H1 (cell line): ENCODE data around the gene METTL22.

Experiments
- CHD1 ChIP-seq: IDR thresholded peaks from 2 replicates; pipeline ENCODE4 v1.6.1; 2012; ENCODE audit warnings: low read depth, low read length, improper control_type of control experiment
- GTF2F1 ChIP-seq: IDR thresholded peaks from 2 replicates; pipeline ENCODE4 v1.6.1; 2012; ENCODE audit warnings: low read depth, low read length, improper control_type of control experiment, borderline replicate concordance
- JUN ChIP-seq: IDR thresholded peaks from 2 replicates; pipeline ENCODE4 v1.6.1; 2011; ENCODE audit warnings: low read depth, mild to moderate bottlenecking, improper control_type of control experiment, low read length
- KDM1A ChIP-seq: fragments of 200-600, 300-600 bp; sonication (generic); IDR thresholded peaks from 2 replicates; pipeline ENCODE4 v1.7.1; 2016; ENCODE audit warnings: mild to moderate bottlenecking, low read length, borderline replicate concordance
- MAX ChIP-seq: IDR thresholded peaks from 2 replicates; pipeline ENCODE4 v1.6.1; 2012; ENCODE audit warnings: inconsistent platforms
- POLR2A ChIP-seq, 2 experiments: IDR thresholded peaks; 1 replicate in 1 of 2; 2 replicates in 1 of 2; pipeline ENCODE4 v1.6.1; 2011; ENCODE audit warnings: low read depth in 2 of 2, low read length in 2 of 2, mild to moderate bottlenecking in 2 of 2; ENCODE audit errors: control extremely low read depth in 1 of 2
- RFX5 ChIP-seq: IDR thresholded peaks from 2 replicates; pipeline ENCODE4 v1.6.1; 2011; ENCODE audit warnings: low read depth, low read length, improper control_type of control experiment, borderline replicate concordance
- RXRA ChIP-seq: IDR thresholded peaks from 2 replicates; pipeline ENCODE4 v1.6.1; 2011; ENCODE audit warnings: low read depth, mild to moderate bottlenecking, low read length, moderate library complexity; ENCODE audit not compliant: insufficient read depth
- SP2 ChIP-seq: IDR thresholded peaks from 2 replicates; pipeline ENCODE4 v1.6.1; 2012; ENCODE audit warnings: mild to moderate bottlenecking, low read length, inconsistent platforms
- TF ChIP-seq, protein P1 (sequence below), 3 experiments: IDR thresholded peaks; 1 replicate in 2 of 3; 2 replicates in 1 of 3; pipeline versions ENCODE4 v1.5.1 to v1.6.1; 2011; ENCODE audit warnings: low read length in 3 of 3, mild to moderate bottlenecking in 3 of 3, inconsistent platforms in 2 of 3, low read depth in 1 of 3, moderate library complexity in 1 of 3; ENCODE audit not compliant: insufficient read depth in 1 of 3; ENCODE audit errors: control extremely low read depth in 1 of 3

DNA sequence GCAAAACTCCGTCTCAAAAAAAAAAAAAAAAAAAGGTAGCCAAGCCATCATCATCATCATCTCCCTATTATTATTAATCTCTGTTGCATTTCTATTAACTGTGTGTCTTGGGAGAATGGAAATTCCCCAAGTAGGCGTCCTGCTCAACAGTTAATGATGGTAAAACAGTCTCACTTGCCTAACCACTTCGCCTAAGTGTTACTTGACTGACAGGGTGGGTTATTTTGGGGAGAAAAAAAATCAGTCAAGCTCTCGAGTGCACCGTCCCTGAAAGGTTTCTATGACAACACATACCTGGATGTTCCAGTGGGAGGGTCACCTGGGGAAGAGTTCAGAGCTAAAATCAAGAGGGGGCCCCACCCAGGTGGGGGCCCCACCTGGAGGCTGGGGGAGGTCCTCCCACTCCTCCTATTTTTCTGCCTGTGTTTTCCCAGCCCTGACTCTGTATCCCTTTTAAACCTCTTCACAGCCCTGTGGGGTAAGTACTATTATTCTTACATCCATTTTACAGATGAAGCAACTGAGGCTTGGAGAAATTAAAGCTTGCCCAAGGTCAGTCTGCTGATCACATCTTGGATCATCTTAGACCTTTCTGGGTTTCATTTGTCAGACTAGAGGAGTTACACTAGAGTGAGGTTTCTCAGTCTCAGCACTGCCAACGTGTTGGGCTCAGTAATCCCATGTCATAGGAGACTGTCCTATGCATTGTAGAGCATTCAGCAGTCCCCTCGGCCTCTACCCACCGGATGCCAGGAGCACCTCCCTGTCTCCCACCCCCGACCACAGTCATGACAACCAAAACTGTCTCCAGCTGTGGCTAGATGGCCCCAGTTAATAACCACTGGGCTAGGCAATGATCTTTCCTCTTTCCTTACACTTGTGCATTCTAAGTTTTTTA, 41.9 kb downstream of the METTL22 start:
- TF ChIP-seq, protein P1, sequence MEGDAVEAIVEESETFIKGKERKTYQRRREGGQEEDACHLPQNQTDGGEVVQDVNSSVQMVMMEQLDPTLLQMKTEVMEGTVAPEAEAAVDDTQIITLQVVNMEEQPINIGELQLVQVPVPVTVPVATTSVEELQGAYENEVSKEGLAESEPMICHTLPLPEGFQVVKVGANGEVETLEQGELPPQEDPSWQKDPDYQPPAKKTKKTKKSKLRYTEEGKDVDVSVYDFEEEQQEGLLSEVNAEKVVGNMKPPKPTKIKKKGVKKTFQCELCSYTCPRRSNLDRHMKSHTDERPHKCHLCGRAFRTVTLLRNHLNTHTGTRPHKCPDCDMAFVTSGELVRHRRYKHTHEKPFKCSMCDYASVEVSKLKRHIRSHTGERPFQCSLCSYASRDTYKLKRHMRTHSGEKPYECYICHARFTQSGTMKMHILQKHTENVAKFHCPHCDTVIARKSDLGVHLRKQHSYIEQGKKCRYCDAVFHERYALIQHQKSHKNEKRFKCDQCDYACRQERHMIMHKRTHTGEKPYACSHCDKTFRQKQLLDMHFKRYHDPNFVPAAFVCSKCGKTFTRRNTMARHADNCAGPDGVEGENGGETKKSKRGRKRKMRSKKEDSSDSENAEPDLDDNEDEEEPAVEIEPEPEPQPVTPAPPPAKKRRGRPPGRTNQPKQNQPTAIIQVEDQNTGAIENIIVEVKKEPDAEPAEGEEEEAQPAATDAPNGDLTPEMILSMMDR (IDR thresholded peaks at IDR 0.05; ENCODE audit: control extremely low read depth in 1 of 3, insufficient read depth in 1 of 3, low read depth in 1 of 3, low read length in 3 of 3), result no peak
- TF ChIP-seq POLR2A (IDR thresholded peaks at IDR 0.05; ENCODE audit: control extremely low read depth in 1 of 2, low read depth in 2 of 2, low read length in 2 of 2) (no peak), RXRA (no peak), SP2 (no peak), JUN (no peak), KDM1A (no peak), RFX5 (no peak), MAX (no peak), CHD1 (no peak), GTF2F1 (no peak)
